ENCODE results near the gene MPZL2. TPM values are rescaled to one million over a fixed set of nuclear protein-coding genes. Genes with fewer than 3 reads are reported as not detected.
A peak's percentile ranks its signal among the peaks of the same experiment; 100 is the strongest.
"Not testable (repeated sequence)": the region's sequence is repeated elsewhere in the genome, so short reads cannot be mapped to it uniquely, and the experiment has no call there.

MPZL2 gene
- total RNA-seq, 6 donors from 2014 or later: 51.6 to 146 (median 110) TPM

GRCh38 chr11:118310781-118311485 lies 46.8 kb upstream of the MPZL2 start:
- H3K9me3 ChIP-seq: no peaks in the 10 kb centered on the region
- no peaks in the 10 kb centered on the region for H3K36me3 ChIP-seq
- DNase-seq (no peak), ATAC-seq (ENCODE audit: low FRiP score in 2 of 2) (no peak)
- H3K27ac ChIP-seq: no peak overlapping the region
- WGBS, 2 donors: 79 to 80% methylated on average over 3 of the region's 3 CpGs
- peaks cover 10 to 15% (median 11%) of the 10 kb centered on the region in 4 donors for H3K4me1 ChIP-seq
- H3K4me3 ChIP-seq: no peak overlapping the region
- no peaks in the 10 kb centered on the region for H3K27me3 ChIP-seq
- TF ChIP-seq POLR2AphosphoS5 (IDR thresholded peaks at IDR 0.05) (no peak), EP300 (IDR thresholded peaks at IDR 0.05) (no peak), POLR2A (IDR thresholded peaks at IDR 0.05) (no peak), CTCF (IDR thresholded peaks at IDR 0.05) (no peak)

- Histone ChIP-seq H3K4me1 (peaks cover 3 to 8% (median 4%) of the 10 kb centered on the region in 4 donors), H3K4me3 (no peak overlapping the region), H3K9me3 (no peaks in the 10 kb centered on the region), H3K36me3 (no peaks in the 10 kb centered on the region), H3K27ac (no peak overlapping the region), H3K27me3 (no peaks in the 10 kb centered on the region)
- no peak for DNase-seq
- ATAC-seq (ENCODE audit: low FRiP score in 2 of 2): no peak
- 94 to 95% methylated on average over 3 of the region's 3 CpGs for WGBS, 2 donors
- TF ChIP-seq POLR2AphosphoS5 (IDR thresholded peaks at IDR 0.05) (no peak), POLR2A (IDR thresholded peaks at IDR 0.05) (no peak), EP300 (IDR thresholded peaks at IDR 0.05) (no peak), CTCF (IDR thresholded peaks at IDR 0.05) (no peak)
Measured at GRCh38 chr11:118310271-118310670, 46.2 kb upstream of the MPZL2 start.

- 87 to 98% methylated on average over 5 of the region's 5 CpGs for WGBS, 2 donors
- H3K9me3 ChIP-seq; H3K27me3 ChIP-seq; H3K36me3 ChIP-seq; H3K4me1 ChIP-seq; H3K27ac ChIP-seq; ATAC-seq (ENCODE audit: low FRiP score in 2 of 2); H3K4me3 ChIP-seq; DNase-seq: not testable (repeated sequence)
Measured at GRCh38 chr11:118308995-118309528, 45.0 kb upstream of the MPZL2 start.

GRCh38 chr11:118306556-118306955 lies 42.5 kb upstream of the MPZL2 start:
- TF ChIP-seq POLR2A (IDR thresholded peaks at IDR 0.05): no peak
- TF ChIP-seq POLR2AphosphoS5 (IDR thresholded peaks at IDR 0.05): no peak
- TF ChIP-seq CTCF (IDR thresholded peaks at IDR 0.05): no peak
- TF ChIP-seq EP300 (IDR thresholded peaks at IDR 0.05): no peak
- Histone ChIP-seq H3K27me3 (no peaks in the 10 kb centered on the region), H3K27ac (peak overlapping the region in 1 of 4 donors; percentile 31), H3K36me3 (no peaks in the 10 kb centered on the region), H3K9me3 (no peaks in the 10 kb centered on the region), H3K4me1 (peaks cover 0 to 3% (median 0%) of the 10 kb centered on the region in 4 donors), H3K4me3 (no peak overlapping the region)
- no peak for DNase-seq
- ATAC-seq (ENCODE audit: low FRiP score in 2 of 2): no peak
- whole genome bisulfite sequencing, 2 donors: 74 to 75% methylated on average over 2 of the region's 2 CpGs

GRCh38 chr11:118305726-118306125 lies 41.6 kb upstream of the MPZL2 start:
- no peaks in the 10 kb centered on the region for H3K27me3 ChIP-seq
- H3K4me3 ChIP-seq: peak overlapping the region in 1 of 4 donors; percentile 26
- no peak for TF ChIP-seq POLR2A (IDR thresholded peaks at IDR 0.05)
- TF ChIP-seq EP300 (IDR thresholded peaks at IDR 0.05): no peak
- TF ChIP-seq CTCF (IDR thresholded peaks at IDR 0.05): no peak
- DNase-seq: no peak
- ATAC-seq (ENCODE audit: low FRiP score in 2 of 2): no peak
- H3K36me3 ChIP-seq: no peaks in the 10 kb centered on the region
- 63 to 65% methylated on average over 8 of the region's 8 CpGs for WGBS, 2 donors
- H3K9me3 ChIP-seq: no peaks in the 10 kb centered on the region
- no peaks in the 10 kb centered on the region for H3K4me1 ChIP-seq
- no peak overlapping the region for H3K27ac ChIP-seq
